Gastrocnemius medialis (tissue), 4 donors: ENCODE results near the gene STEEP1. TPM values are rescaled to one million over a fixed set of nuclear protein-coding genes. Genes with fewer than 3 reads are reported as not detected.

ENCODE experiments used
- ATAC-seq, 2 donors: fragments of 150-250 bp; one replicate each; pipeline ENCODE4 v1.9.1; 2016
- DNase-seq, 2 donors: peaks; one replicate each; pipeline ENCODE4 v3.0.0-alpha.2; 2019
- H3K27ac ChIP-seq, 4 donors: fragments of 200-600 bp; sonication (generic); 1 replicate in 1 of 4; 2 replicates in 3 of 4; pipeline ENCODE4 v1.5.1; 2016 to 2018; ENCODE audit warnings: mild to moderate bottlenecking in 2 of 4, moderate library complexity in 1 of 4
- H3K27me3 ChIP-seq, 3 donors: fragments of 200-600 bp; sonication (generic) in 2 of 3; 1 replicate in 1 of 3; 2 replicates in 2 of 3; pipeline versions ENCODE4 v1.5.1 to v1.6.0; 2016 to 2019; ENCODE audit warnings: mild to moderate bottlenecking in 1 of 3, moderate library complexity in 1 of 3
- H3K36me3 ChIP-seq, 2 donors: fragments of 200-600 bp; sonication (generic) in 1 of 2; one replicate each; pipeline ENCODE4 v1.5.1; 2017 to 2018
- H3K4me1 ChIP-seq, 2 donors: fragments of 200-600 bp; sonication (generic) in 1 of 2; one replicate each; pipeline ENCODE4 v1.5.1; 2016 to 2017; ENCODE audit warnings: mild to moderate bottlenecking in 2 of 2
- H3K4me3 ChIP-seq, 4 donors: fragments of 200-600 bp; sonication (generic) in 3 of 4; 1 replicate in 1 of 4; 2 replicates in 3 of 4; pipeline ENCODE4 v1.5.1; 2016 to 2019; ENCODE audit warnings: mild to moderate bottlenecking in 2 of 4
- H3K9me3 ChIP-seq, 3 donors: fragments of 200-600 bp; sonication (generic) in 2 of 3; 1 replicate in 1 of 3; 2 replicates in 2 of 3; pipeline ENCODE4 v1.5.1; 2016 to 2019
- POLR2A ChIP-seq, 2 donors: fragments of 450-650 bp; IDR thresholded peaks; one replicate each; pipeline ENCODE4 v1.6.1; 2017; ENCODE audit warnings: antibody characterized with exemption in 2 of 2, mild to moderate bottlenecking in 2 of 2, moderate library complexity in 2 of 2
- in situ Hi-C, 4 donors: fragments of 200-750 bp; cut with MboI; loops; one replicate each; pipeline versions ENCODE4 v1.15.0 to v1.8.0; 2017; ENCODE audit warnings: low sequenced_read_pairs in 4 of 4
- intact Hi-C: fragments of 100-400 bp; cut with DNase I; formaldehyde crosslinking; loops from one replicate; pipeline ENCODE4 v1.15.1; 2023; ENCODE audit warnings: low total_unique reads
- total RNA-seq, 4 donors: library from RNA; depleted of rRNA; stranded (reverse); fragments of >200 nt; gene quantifications; one replicate each; pipeline versions ENCODE4 v1.1.0 to v1.2.3, GENCODE V29; 2016
- TF ChIP-seq, protein P1 (sequence below), 5 experiments: fragments of 450-650 bp in 3 of 5; fragments of 200-600 bp in 2 of 5; sonication (generic) in 2 of 5; IDR thresholded peaks in 4 of 5; conservative IDR thresholded peaks in 1 of 5; 1 replicate in 4 of 5; 2 replicates in 1 of 5; pipeline ENCODE4 v1.5.1; 2016 to 2019; ENCODE audit warnings: antibody characterized with exemption in 5 of 5, mild to moderate bottlenecking in 3 of 5, moderate library complexity in 3 of 5

The STEEP1 gene
- total RNA-seq, 4 donors from 2014 or later = 15.3 to 38.0 (median 17.3) TPM

DNA sequence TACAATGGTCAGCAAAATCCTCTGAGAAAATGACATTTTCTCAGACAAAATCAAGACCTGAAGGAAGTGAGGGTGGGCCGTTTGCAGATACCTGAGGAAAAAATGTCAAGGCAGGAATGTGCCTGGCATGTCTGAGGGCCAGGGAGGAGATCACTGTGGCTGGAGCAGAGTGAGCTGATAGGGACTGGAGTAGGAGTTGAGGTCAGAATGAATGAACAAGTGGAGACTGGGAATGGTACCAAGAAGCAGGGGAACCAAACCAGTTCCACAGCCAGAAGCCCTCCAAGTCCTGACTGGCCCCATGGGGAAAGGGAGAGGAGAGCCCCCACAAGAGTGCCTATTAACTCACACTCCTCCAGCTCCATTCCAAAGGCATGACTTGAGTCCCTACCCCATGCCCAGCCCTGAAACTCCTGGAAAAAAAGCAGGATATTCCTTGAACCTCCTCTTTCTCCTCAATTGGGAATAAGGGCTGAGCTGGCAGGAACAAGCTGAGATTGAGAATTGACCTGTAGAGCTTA is 41.5 kb downstream of the STEEP1 start:
- H3K4me3 ChIP-seq = no peak overlapping the region
- H3K27me3 ChIP-seq = no peaks in the 10 kb centered on the region
- no peak overlapping the region for H3K27ac ChIP-seq
- intact Hi-C loops = no loop called here
- H3K36me3 ChIP-seq = no peaks in the 10 kb centered on the region
- in situ Hi-C loops = loop anchor here in 1 of 4 donors (25.0 kb wide), 1 partner anchor 214 kb away; no protein-coding TSS in a partner anchor
- ATAC-seq = no peak
- H3K9me3 ChIP-seq = no peaks in the 10 kb centered on the region
- no peaks in the 10 kb centered on the region for H3K4me1 ChIP-seq
- DNase-seq = no peak
- TF ChIP-seq POLR2A (IDR thresholded peaks at IDR 0.05) = no peak
- TF ChIP-seq, protein P1, sequence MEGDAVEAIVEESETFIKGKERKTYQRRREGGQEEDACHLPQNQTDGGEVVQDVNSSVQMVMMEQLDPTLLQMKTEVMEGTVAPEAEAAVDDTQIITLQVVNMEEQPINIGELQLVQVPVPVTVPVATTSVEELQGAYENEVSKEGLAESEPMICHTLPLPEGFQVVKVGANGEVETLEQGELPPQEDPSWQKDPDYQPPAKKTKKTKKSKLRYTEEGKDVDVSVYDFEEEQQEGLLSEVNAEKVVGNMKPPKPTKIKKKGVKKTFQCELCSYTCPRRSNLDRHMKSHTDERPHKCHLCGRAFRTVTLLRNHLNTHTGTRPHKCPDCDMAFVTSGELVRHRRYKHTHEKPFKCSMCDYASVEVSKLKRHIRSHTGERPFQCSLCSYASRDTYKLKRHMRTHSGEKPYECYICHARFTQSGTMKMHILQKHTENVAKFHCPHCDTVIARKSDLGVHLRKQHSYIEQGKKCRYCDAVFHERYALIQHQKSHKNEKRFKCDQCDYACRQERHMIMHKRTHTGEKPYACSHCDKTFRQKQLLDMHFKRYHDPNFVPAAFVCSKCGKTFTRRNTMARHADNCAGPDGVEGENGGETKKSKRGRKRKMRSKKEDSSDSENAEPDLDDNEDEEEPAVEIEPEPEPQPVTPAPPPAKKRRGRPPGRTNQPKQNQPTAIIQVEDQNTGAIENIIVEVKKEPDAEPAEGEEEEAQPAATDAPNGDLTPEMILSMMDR (IDR thresholded peaks at IDR 0.05 in 4 of 5, conservative IDR thresholded peaks at IDR 0.05 in 1 of 5) = no peak

- intact Hi-C loops = no loop called here
- Histone ChIP-seq H3K27me3 (no peaks in the 10 kb centered on the region), H3K27ac (no peak overlapping the region), H3K4me1 (no peaks in the 10 kb centered on the region), H3K36me3 (no peaks in the 10 kb centered on the region), H3K4me3 (no peak overlapping the region), H3K9me3 (no peaks in the 10 kb centered on the region)
- ATAC-seq = no peak
- TF ChIP-seq, protein P1 (IDR thresholded peaks at IDR 0.05 in 4 of 5, conservative IDR thresholded peaks at IDR 0.05 in 1 of 5) = no peak
- no peak for TF ChIP-seq POLR2A (IDR thresholded peaks at IDR 0.05)
- DNase-seq = no peak
- in situ Hi-C loops = loop anchor here in 1 of 4 donors (25.0 kb wide), 1 partner anchor 216 kb away; no protein-coding TSS in a partner anchor
Observed at GRCh38 chrX:119521246-119521645, 44.0 kb downstream of the STEEP1 start.

GRCh38 chrX:119518371-119518770 is 46.8 kb downstream of the STEEP1 start:
- H3K4me3 ChIP-seq = no peak overlapping the region
- H3K36me3 ChIP-seq = no peaks in the 10 kb centered on the region
- intact Hi-C loops = no loop called here
- no peak for DNase-seq
- no peaks in the 10 kb centered on the region for H3K9me3 ChIP-seq
- TF ChIP-seq, protein P1 (IDR thresholded peaks at IDR 0.05 in 4 of 5, conservative IDR thresholded peaks at IDR 0.05 in 1 of 5) = no peak
- no peak for TF ChIP-seq POLR2A (IDR thresholded peaks at IDR 0.05)
- in situ Hi-C loops = loop anchor here in 2 of 4 donors (10.0 to 25.0 kb wide), 2 partner anchors 216 to 219 kb away; no protein-coding TSS in a partner anchor
- H3K27ac ChIP-seq = no peak overlapping the region
- ATAC-seq = no peak
- no peaks in the 10 kb centered on the region for H3K4me1 ChIP-seq
- no peaks in the 10 kb centered on the region for H3K27me3 ChIP-seq

- peak; percentile 5 to 16 for DNase-seq
- ATAC-seq = peak; percentile 62 to 87
- H3K4me1 ChIP-seq = no peaks in the 10 kb centered on the region
- no peaks in the 10 kb centered on the region for H3K9me3 ChIP-seq
- H3K27ac ChIP-seq = no peak overlapping the region
- H3K27me3 ChIP-seq = no peaks in the 10 kb centered on the region
- no peak overlapping the region for H3K4me3 ChIP-seq
- H3K36me3 ChIP-seq = no peaks in the 10 kb centered on the region
- TF ChIP-seq, protein P1 (IDR thresholded peaks at IDR 0.05 in 4 of 5, conservative IDR thresholded peaks at IDR 0.05 in 1 of 5) = peak; percentile 33 to 71 (median 61)
- TF ChIP-seq POLR2A (IDR thresholded peaks at IDR 0.05) = no peak
- in situ Hi-C loops = loop anchor here in 2 of 4 donors (10.0 to 25.0 kb wide), 2 partner anchors 219 to 221 kb away; no protein-coding TSS in a partner anchor
- intact Hi-C loops = loop anchor here (2.0 kb wide), 1 partner anchor 215 kb away; no protein-coding TSS in a partner anchor
Observed at GRCh38 chrX:119516157-119516702, 49.0 kb downstream of the STEEP1 start.
